SK-N-SH treated with all-trans-retinoic acid at 6 μM for 48 hours (cell line): ENCODE measurements around the gene CAPS2.

Experiments used
- ATAC-seq: fragments of 200-7000 bp; cut with Tn5 transposase; 3 replicates; pipeline ENCODE4 v1.9.1; 2020; ENCODE audit warnings: mild to moderate bottlenecking, moderate library complexity
- ARNTL ChIP-seq: fragments of 450-650 bp; formaldehyde crosslinking; IDR thresholded peaks from 2 replicates; pipeline ENCODE4 v1.5.0; 2020; ENCODE audit warnings: low read depth, mild to moderate bottlenecking, moderate library complexity, borderline replicate concordance
- BACH2 ChIP-seq: fragments of 250-450 bp; sonication (Bioruptor Pico); IDR thresholded peaks from 2 replicates; pipeline ENCODE4 v1.9.0; 2021; ENCODE audit warnings: mild to moderate bottlenecking, borderline replicate concordance
- CSDC2 ChIP-seq: fragments of 250-450 bp; sonication (Bioruptor Pico); IDR thresholded peaks from 2 replicates; pipeline ENCODE4 v1.5.0; 2020; ENCODE audit warnings: mild to moderate bottlenecking, moderate library complexity
- ESRRG ChIP-seq: fragments of 250-450 bp; sonication (Bioruptor Pico); IDR thresholded peaks from 2 replicates; pipeline ENCODE4 v1.6.1; 2021; ENCODE audit warnings: mild to moderate bottlenecking
- GLIS3 ChIP-seq: fragments of 250-450 bp; sonication (Bioruptor Pico); IDR thresholded peaks from 2 replicates; pipeline ENCODE4 v1.5.0; 2020; ENCODE audit warnings: mild to moderate bottlenecking, moderate library complexity
- ISL1 ChIP-seq: fragments of 250-450 bp; sonication (Bioruptor Pico); IDR thresholded peaks from 2 replicates; pipeline ENCODE4 v2.1.2; 2022; ENCODE audit warnings: mild to moderate bottlenecking, moderate library complexity
- OSR1 ChIP-seq: fragments of 250-450 bp; sonication (Bioruptor Pico); IDR thresholded peaks from 2 replicates; pipeline ENCODE4 v1.8.0; 2022; ENCODE audit warnings: moderate library complexity, mild to moderate bottlenecking, inconsistent platforms
- PPARA ChIP-seq: fragments of 250-450 bp; sonication (Bioruptor Pico); IDR thresholded peaks from 2 replicates; pipeline ENCODE4 v1.5.0; 2020; ENCODE audit warnings: mild to moderate bottlenecking, borderline replicate concordance
- RARB ChIP-seq: fragments of 250-450 bp; sonication (Bioruptor Pico); IDR thresholded peaks from 2 replicates; pipeline ENCODE4 v1.8.0; 2021; ENCODE audit warnings: mild to moderate bottlenecking, moderate library complexity
- SNAI2 ChIP-seq: fragments of 250-450 bp; sonication (Bioruptor Pico); IDR thresholded peaks from 2 replicates; pipeline ENCODE4 v1.5.0; 2020; ENCODE audit warnings: mild to moderate bottlenecking, moderate library complexity
- TCF4 ChIP-seq: fragments of 250-450 bp; sonication (Bioruptor Pico); IDR thresholded peaks from 2 replicates; pipeline ENCODE4 v1.8.0; 2021; ENCODE audit warnings: mild to moderate bottlenecking, moderate library complexity, borderline replicate concordance
- TOX ChIP-seq: fragments of 250-450 bp; sonication (Bioruptor Pico); IDR thresholded peaks from 2 replicates; pipeline ENCODE4 v1.8.0; 2021; ENCODE audit warnings: mild to moderate bottlenecking, moderate library complexity, borderline replicate concordance
- ZC3H10 ChIP-seq: fragments of 250-450 bp; sonication (Bioruptor Pico); IDR thresholded peaks from 2 replicates; pipeline ENCODE4 v1.5.1; 2021; ENCODE audit warnings: mild to moderate bottlenecking, moderate library complexity
- ZFP3 ChIP-seq: fragments of 250-450 bp; sonication (Bioruptor Pico); IDR thresholded peaks from 2 replicates; pipeline ENCODE4 v1.5.0; 2020; ENCODE audit warnings: mild to moderate bottlenecking, moderate library complexity
- ZFP30 ChIP-seq: fragments of 450-650 bp; formaldehyde crosslinking; IDR thresholded peaks from 2 replicates; pipeline ENCODE4 v1.5.0; 2022; ENCODE audit warnings: mild to moderate bottlenecking, moderate library complexity
- ZNF565 ChIP-seq: fragments of 450-650 bp; formaldehyde crosslinking; conservative IDR thresholded peaks from 2 replicates; pipeline ENCODE4 v1.5.0; 2020; ENCODE audit warnings: low read depth, mild to moderate bottlenecking, moderate library complexity
- ZNF70 ChIP-seq: fragments of 450-650 bp; formaldehyde crosslinking; IDR thresholded peaks from 2 replicates; pipeline ENCODE4 v1.5.0; 2020; ENCODE audit warnings: mild to moderate bottlenecking, moderate library complexity
- ZNF8 ChIP-seq: fragments of 450-650 bp; formaldehyde crosslinking; IDR thresholded peaks from 2 replicates; pipeline ENCODE4 v1.5.0; 2020; ENCODE audit warnings: mild to moderate bottlenecking, moderate library complexity
- TF ChIP-seq, protein P1 (sequence below): fragments of 250-450 bp; sonication (Bioruptor Pico); IDR thresholded peaks from 2 replicates; pipeline ENCODE4 v1.5.1; 2021; ENCODE audit warnings: mild to moderate bottlenecking, moderate library complexity
- TF ChIP-seq, protein P2 (sequence below): fragments of 250-450 bp; sonication (Bioruptor Pico); IDR thresholded peaks from 2 replicates; pipeline ENCODE4 v1.8.0; 2021; ENCODE audit warnings: low read depth, mild to moderate bottlenecking, moderate library complexity, borderline replicate concordance
- TF ChIP-seq, protein P3 (sequence below): fragments of 250-450 bp; sonication (Bioruptor Pico); IDR thresholded peaks from 2 replicates; pipeline ENCODE4 v1.8.0; 2020; ENCODE audit warnings: mild to moderate bottlenecking, moderate library complexity, borderline replicate concordance
- TF ChIP-seq, protein P4 (sequence below): fragments of 250-450 bp; sonication (Bioruptor Pico); IDR thresholded peaks from 2 replicates; pipeline ENCODE4 v1.5.1; 2020; ENCODE audit warnings: low read depth, mild to moderate bottlenecking, moderate library complexity

Gene CAPS2

GRCh38 chr12:75366629-75367028 lies 36.5 kb upstream of the CAPS2 start:
- no peak for ATAC-seq
- TF ChIP-seq ZC3H10 (CRISPR knock-in tag), result no peak
- no peak for TF ChIP-seq SNAI2 (CRISPR knock-in tag)
- no peak for TF ChIP-seq ZNF70 (CRISPR knock-in tag)
- no peak for TF ChIP-seq ZFP30 (CRISPR knock-in tag)
- TF ChIP-seq, protein P1, sequence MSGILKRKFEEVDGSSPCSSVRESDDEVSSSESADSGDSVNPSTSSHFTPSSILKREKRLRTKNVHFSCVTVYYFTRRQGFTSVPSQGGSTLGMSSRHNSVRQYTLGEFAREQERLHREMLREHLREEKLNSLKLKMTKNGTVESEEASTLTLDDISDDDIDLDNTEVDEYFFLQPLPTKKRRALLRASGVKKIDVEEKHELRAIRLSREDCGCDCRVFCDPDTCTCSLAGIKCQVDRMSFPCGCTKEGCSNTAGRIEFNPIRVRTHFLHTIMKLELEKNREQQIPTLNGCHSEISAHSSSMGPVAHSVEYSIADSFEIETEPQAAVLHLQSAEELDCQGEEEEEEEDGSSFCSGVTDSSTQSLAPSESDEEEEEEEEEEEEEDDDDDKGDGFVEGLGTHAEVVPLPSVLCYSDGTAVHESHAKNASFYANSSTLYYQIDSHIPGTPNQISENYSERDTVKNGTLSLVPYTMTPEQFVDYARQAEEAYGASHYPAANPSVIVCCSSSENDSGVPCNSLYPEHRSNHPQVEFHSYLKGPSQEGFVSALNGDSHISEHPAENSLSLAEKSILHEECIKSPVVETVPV (CRISPR knock-in tag), result no peak
- TF ChIP-seq ZNF565 (CRISPR knock-in tag), result no peak

DNA sequence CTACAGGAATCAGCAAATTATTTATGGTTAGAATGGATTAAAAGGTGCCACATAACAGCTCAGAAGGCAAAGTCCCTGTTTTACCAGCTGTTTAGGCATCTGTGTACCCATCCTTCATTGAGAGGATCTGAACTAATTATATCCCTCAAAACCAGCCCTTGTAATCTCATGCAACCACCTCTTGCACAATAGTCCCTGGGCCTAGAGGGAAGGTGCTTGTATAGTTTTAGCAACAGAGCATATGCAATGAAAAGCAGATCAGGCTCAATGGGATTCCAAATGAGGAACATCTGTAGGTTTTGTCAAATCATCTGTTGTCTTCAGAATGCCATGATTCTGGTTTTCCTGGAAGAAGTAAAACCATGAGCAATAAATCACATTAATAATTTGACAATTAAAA lies 34.8 kb upstream of the CAPS2 start:
- TF ChIP-seq, protein P1 (CRISPR knock-in tag), result no peak
- TF ChIP-seq OSR1 (CRISPR knock-in tag), result no peak
- no peak for TF ChIP-seq BACH2 (CRISPR knock-in tag)
- TF ChIP-seq ISL1 (CRISPR knock-in tag), result no peak
- TF ChIP-seq, protein P2, sequence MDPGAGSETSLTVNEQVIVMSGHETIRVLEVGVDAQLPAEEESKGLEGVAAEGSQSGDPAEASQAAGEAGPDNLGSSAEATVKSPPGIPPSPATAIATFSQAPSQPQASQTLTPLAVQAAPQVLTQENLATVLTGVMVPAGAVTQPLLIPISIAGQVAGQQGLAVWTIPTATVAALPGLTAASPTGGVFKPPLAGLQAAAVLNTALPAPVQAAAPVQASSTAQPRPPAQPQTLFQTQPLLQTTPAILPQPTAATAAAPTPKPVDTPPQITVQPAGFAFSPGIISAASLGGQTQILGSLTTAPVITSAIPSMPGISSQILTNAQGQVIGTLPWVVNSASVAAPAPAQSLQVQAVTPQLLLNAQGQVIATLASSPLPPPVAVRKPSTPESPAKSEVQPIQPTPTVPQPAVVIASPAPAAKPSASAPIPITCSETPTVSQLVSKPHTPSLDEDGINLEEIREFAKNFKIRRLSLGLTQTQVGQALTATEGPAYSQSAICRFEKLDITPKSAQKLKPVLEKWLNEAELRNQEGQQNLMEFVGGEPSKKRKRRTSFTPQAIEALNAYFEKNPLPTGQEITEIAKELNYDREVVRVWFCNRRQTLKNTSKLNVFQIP (CRISPR knock-in tag), result no peak
- no peak for TF ChIP-seq SNAI2 (CRISPR knock-in tag)
- no peak for TF ChIP-seq ZNF8 (CRISPR knock-in tag)
- TF ChIP-seq ZNF565 (CRISPR knock-in tag), result no peak
- TF ChIP-seq CSDC2 (CRISPR knock-in tag), result no peak
- TF ChIP-seq ZFP30 (CRISPR knock-in tag), result no peak
- no peak for TF ChIP-seq ZC3H10 (CRISPR knock-in tag)
- no peak for TF ChIP-seq PPARA (CRISPR knock-in tag)
- TF ChIP-seq, all 23 proteins: peak for 0

DNA sequence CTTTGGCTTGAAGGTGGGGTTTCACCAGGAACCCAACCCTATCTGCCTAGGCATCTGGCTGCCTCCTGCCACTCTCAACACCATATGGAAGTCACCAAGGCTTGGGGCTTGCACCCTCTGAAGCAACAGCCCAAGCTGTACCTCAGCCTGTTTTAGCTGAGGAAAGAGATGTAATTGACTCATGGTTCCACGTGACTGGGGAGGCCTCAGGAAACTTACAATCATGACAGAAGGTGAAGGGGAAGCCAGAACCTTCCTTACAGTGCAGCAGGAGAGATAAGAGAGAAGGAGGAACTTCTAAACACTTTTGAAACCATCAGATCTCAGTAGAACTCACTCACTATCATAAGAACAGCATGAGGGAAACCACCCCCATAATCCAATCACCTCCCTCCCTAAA lies 31.3 kb upstream of the CAPS2 start:
- ATAC-seq, result no peak
- no peak for TF ChIP-seq ZNF565 (CRISPR knock-in tag)
- TF ChIP-seq ZFP3 (CRISPR knock-in tag), result no peak
- TF ChIP-seq, protein P1 (CRISPR knock-in tag), result no peak
- no peak for TF ChIP-seq OSR1 (CRISPR knock-in tag)
- TF ChIP-seq ZNF8 (CRISPR knock-in tag), result no peak
- no peak for TF ChIP-seq ARNTL (CRISPR knock-in tag)
- TF ChIP-seq, protein P3, sequence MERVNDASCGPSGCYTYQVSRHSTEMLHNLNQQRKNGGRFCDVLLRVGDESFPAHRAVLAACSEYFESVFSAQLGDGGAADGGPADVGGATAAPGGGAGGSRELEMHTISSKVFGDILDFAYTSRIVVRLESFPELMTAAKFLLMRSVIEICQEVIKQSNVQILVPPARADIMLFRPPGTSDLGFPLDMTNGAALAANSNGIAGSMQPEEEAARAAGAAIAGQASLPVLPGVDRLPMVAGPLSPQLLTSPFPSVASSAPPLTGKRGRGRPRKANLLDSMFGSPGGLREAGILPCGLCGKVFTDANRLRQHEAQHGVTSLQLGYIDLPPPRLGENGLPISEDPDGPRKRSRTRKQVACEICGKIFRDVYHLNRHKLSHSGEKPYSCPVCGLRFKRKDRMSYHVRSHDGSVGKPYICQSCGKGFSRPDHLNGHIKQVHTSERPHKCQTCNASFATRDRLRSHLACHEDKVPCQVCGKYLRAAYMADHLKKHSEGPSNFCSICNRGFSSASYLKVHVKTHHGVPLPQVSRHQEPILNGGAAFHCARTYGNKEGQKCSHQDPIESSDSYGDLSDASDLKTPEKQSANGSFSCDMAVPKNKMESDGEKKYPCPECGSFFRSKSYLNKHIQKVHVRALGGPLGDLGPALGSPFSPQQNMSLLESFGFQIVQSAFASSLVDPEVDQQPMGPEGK (CRISPR knock-in tag), result no peak

More for the DNA sequence above, 34.8 kb upstream of the CAPS2 start:
- ATAC-seq, result no peak

DNA sequence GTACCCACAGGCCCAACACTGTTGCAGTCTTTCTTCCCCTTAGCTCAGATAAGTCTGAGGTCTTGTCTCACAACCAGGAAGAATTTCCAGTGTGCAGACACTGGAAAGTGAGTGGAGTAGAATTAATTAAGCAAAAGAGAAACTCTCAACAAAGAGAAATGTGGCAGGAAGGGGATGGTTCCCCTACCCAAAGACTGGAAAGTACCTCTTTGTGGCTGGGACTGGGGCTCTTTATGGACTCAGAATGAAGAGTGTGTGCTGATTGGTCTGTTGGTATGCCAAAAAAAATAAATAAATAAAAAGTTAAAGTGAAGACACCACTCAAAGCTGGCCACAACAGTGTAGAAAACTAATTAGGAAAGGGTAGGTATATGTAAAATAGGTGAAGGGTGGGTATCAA lies 30.8 kb upstream of the CAPS2 start:
- no peak for ATAC-seq
- no peak for TF ChIP-seq GLIS3 (CRISPR knock-in tag)
- TF ChIP-seq, protein P4, sequence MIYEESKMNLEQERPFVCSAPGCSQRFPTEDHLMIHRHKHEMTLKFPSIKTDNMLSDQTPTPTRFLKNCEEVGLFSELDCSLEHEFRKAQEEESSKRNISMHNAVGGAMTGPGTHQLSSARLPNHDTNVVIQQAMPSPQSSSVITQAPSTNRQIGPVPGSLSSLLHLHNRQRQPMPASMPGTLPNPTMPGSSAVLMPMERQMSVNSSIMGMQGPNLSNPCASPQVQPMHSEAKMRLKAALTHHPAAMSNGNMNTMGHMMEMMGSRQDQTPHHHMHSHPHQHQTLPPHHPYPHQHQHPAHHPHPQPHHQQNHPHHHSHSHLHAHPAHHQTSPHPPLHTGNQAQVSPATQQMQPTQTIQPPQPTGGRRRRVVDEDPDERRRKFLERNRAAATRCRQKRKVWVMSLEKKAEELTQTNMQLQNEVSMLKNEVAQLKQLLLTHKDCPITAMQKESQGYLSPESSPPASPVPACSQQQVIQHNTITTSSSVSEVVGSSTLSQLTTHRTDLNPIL, result no peak
- no peak for TF ChIP-seq TOX (CRISPR knock-in tag)
- no peak for TF ChIP-seq TCF4 (CRISPR knock-in tag)
- no peak for TF ChIP-seq ZFP3 (CRISPR knock-in tag)
- no peak for TF ChIP-seq ZC3H10 (CRISPR knock-in tag)
- TF ChIP-seq ZFP30 (CRISPR knock-in tag), result no peak
- no peak for TF ChIP-seq ESRRG (CRISPR knock-in tag)
- TF ChIP-seq RARB (CRISPR knock-in tag), result no peak
- TF ChIP-seq, protein P3 (CRISPR knock-in tag), result no peak
- no peak for TF ChIP-seq CSDC2 (CRISPR knock-in tag)
- no peak for TF ChIP-seq ISL1 (CRISPR knock-in tag)
- TF ChIP-seq ZNF8 (CRISPR knock-in tag), result no peak
- TF ChIP-seq ZNF565 (CRISPR knock-in tag), result no peak
- no peak for TF ChIP-seq OSR1 (CRISPR knock-in tag)
